Stimulated activated CD8-positive, alpha-beta memory T cell treated with anti-CD3 and anti-CD28 coated beads, Interleukin-7, amount 100 ng/mL, for 48 hours (primary cell): ENCODE measurements around the gene BBS4.
"Not testable (repeated sequence)": the region's sequence is repeated elsewhere in the genome, so short reads cannot be mapped to it uniquely, and the experiment has no call there.

Experiments used
- DNase-seq, 2 donors: peaks; one replicate each; pipeline ENCODE4 v3.0.0-alpha.2; 2020; ENCODE audit warnings: low read depth in 1 of 2; ENCODE audit errors: extremely low read depth in 1 of 2

The BBS4 gene

DNA sequence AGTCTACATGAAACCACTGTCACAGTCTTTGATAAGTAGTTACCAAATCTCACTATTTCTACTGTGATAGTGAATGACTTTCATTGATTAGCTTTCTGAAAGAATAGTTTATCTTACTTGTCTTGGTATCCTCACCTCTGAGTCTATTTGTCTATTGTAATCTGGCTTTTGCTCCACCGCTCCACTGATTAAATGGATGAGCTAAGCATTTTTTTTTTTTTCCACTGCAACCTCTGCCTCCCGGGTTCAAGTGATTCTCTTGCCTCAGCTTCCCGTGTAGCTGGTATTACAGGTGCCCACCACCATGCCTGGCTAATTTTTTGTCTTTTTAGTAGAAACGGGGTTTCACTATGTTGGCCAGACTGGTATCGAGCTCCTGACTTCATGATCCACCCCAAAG lies 12.9 kb downstream of the BBS4 start:
- no peak for DNase-seq

DNA sequence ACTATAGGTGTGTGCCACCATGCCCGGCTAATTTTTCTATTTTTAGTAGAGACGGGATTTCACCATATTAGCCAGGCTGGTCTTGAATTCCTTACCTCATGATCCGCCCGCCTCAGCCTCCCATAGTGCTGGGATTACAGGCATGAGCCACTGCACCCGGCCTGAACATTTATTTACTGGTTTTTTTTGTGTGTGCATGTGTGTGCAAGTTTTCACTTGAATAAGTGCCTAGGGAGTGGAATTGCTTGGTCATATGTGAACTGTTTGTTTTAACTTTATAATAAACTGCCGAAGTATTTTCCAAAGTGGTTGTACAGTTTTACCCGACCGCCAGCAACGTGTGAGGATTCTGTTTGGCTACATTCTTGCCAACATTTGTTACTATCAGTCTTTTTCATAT lies 14.1 kb downstream of the BBS4 start:
- DNase-seq = no peak

DNA sequence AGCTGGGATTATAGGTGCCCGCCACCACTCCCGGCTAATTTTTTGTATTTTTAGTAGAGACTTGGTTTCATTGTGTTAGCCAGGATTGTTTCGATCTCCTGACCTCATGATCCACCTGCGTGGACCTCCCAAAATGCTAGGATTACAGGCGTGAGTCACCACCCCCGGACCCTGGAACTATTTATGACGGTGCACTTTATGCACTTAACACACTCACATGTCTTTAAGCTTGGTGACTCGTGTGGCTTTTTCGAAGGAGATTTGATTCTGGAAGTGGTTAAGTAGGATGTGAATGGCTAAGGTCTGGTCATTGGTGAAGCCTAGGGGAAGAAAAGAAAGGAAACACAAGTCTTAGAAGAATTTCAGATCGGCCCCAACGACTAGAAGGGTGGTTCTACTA lies 20.3 kb downstream of the BBS4 start:
- no peak for DNase-seq

DNA sequence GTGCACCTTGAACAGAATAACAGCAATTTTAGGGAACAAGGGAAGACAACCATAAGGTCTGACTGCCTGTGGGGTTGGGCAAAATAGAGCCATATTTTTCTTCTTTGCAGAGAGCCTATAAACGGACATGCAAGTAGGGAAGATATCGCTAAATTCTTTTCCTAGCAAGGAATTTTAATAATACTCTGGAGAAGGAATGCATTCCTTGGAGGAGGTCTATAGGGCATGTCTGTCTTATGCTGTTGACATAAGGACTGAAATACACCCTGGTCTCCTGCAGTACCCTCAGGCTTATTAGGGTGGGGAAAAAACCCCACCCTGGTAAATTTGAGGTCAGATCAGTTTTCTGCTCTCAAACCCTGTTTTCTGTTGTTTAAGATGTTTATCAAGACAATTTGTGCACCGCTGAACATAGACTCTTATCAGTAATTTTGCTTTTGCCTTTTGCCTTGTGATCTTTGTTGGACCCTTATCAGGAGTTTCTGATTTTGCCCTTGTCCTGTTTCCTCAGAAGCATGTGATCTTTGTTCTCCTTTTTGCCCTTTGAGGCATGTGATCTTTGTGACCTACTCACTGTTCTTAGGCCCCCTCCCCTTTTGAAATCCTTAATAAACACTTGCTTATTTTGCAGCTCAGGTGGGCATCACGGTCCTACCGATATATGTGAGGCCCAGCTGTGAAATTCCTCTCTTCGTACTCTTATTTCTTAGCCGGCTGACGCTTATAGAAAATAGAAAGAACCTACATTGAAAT lies 22.7 kb downstream of the BBS4 start:
- DNase-seq = not testable (repeated sequence)

DNA sequence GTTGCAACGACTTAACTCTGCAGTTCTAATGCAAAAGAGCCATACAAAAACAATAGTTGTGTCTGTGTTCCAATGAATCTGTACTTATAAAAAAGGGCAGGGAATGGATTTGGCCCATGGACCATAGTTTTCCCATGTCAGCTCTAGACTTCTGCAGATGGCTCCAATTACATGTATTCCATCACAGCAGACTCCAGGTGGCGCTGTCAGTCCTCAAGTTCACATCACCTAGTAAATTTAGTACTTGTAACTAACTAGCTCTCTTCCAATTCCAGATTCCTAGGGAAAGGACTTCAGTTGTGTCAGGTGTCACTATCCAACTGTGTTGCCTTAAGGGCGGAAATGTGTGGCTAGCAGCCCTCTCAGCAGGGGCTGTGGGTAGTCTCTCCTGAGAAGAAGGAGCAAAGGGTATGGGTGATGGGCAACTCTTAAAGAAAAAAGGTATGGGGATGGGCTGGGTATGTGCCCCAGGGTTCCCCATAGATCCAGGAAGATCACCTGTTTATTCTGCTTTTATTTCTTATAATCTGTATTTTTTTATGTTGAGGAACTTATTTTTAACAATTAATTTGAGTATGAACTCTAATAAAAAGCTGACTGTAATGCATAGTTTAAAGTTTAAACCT lies 36.2 kb downstream of the BBS4 start:
- peak; percentile 1 to 40 for DNase-seq

DNA sequence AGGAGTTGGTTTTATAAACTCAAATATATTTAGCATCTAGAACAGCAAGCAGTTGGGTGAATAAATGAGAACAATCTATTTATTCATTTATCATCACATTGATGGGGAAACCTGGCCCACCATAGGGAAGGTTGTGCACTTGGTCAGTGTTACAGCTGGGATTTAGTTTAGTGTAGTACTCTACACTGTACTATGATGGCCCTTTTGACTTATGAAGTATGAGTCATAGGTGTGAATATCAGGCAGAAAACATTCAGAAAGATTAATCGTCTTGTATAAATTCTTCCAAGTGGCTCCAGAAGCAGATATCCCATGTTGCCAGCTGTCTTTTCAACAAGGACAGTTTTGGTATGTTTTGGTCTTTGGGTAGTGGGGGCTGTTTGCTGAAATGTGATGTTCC lies 38.0 kb downstream of the BBS4 start:
- DNase-seq = no peak

DNA sequence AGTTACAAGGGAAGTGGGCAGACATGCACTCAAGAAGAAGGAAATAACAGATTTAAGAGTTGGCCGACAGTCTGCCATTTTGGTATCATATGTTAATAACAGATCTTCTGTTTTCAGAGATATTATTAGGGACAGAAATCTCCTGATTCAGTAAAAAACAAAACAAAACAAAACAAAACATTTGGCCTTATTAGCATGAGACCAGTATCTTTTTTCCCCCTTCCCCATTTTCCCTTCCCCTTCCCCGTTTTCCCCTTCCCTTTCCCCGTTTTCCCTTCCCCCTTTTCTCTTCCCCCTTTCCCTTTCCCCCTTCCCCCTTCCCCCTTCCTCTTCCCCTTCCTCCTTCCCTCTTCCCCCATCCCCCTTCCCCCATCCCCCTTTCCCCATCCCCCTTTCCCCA lies 39.4 kb downstream of the BBS4 start:
- DNase-seq = no peak

DNA sequence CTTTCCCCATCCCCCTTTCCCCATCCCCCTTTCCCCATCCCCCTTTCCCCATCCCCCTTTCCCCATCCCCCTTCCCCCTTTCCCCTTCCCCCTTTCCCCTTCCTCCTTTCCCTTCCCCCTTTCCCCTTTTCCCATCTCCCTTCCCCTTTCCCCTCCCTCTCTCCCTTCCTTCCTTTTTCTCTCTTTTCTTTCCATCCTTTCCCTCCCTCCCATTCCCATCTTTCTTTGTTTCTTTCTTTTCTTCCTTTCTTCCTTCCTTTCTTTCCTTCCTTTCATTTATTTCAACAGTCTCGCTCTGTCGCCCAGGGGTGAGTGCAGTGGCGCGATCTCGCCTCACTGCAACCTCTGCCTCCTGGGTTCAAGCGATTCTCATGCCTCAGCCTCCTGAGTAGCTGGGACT lies 39.8 kb downstream of the BBS4 start:
- DNase-seq = not testable (repeated sequence)

DNA sequence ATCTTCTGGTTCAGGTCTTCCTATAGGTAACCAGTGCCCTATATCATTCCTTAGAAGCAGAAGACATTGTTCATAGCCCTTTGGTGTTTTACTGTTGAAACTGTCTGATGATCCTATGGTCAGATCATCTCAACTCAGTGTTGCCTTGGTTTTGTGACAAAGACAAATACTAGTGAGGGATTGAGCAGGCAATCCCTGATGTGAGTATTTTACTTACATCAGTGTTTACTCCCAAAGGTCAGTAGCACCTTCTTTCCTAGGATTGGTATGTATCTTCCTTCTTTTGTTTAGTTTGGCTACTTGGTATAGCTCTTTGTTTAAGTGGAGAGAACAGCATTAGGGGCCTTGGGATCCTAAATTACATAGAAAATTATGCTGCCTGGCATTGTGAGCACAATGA lies 41.1 kb downstream of the BBS4 start:
- DNase-seq = no peak

DNA sequence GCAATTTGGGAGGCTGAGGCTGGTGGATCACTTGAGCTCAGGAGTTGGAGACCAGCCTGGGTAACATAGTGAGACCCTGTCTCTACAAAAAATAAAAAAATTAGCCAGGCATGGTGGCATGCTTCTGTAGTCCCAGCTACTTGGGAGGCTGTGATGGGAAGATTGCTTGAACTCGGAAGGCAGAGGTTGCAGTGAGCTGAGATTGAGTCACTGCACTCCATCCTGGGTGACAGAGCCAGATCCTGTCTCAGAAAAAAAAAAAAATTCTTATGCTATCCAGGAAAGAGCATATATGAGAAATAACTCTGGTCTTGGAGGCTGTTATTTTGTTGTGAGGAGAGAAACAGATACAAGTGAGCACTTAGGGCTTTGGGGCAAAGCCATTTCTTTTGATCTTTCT lies 42.2 kb downstream of the BBS4 start:
- DNase-seq = not testable (repeated sequence)

DNA sequence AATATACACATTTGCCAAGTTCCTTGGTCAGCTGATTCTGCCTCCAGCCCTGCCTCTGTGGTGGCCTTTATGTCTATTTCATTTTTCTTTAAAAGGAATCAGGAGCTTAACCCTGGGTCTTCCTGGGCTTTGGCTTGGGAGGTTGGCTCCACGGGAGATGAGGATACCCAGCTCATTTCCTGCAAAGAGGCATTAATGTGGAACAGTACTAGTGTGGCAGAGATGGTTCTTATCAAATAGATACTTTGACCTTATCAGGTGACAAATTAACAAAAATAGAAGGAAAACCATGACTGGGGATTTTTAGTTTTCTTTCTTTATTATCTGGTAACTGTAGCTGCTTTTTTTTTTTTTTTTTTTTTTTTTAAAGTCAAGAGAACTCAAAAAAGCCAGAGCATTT lies 42.8 kb downstream of the BBS4 start:
- no peak for DNase-seq

DNA sequence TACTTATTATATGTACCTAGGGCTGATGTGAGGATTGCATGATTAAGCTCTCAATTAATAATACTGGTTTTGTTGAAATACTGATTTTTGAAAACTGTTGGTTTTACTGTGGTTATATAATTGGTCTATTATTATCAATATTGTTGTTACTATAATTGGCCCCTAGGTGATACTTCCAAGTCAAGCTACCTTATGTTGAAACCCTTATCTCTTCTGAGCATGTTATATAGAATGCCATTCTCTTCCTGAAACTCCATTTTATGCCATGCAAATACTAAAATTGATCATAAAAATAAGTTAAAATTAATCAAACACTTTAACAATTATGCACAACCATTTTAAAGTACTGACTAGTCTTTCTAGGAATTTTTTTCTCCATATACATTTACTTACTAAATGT lies 46.1 kb downstream of the BBS4 start:
- no peak for DNase-seq

DNA sequence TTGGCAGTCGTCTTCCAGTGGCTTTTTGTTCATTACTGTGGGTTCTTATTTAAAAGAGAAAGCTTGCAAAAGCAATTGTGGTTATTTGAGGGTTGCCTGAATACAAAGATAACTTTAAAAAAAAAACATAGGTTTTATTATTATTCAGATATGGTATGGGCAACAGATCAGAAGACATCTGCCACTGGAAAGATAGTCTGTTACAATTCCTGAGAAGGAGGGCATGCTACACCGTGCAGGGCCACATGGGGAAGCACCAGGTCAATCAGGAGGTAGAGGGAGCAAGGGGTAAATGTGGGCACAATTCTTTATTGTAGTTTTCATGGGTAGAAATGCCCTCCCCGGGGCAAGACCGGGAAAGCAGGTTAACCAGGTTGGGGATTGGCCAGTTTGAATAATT lies 46.5 kb downstream of the BBS4 start:
- DNase-seq = no peak

DNA sequence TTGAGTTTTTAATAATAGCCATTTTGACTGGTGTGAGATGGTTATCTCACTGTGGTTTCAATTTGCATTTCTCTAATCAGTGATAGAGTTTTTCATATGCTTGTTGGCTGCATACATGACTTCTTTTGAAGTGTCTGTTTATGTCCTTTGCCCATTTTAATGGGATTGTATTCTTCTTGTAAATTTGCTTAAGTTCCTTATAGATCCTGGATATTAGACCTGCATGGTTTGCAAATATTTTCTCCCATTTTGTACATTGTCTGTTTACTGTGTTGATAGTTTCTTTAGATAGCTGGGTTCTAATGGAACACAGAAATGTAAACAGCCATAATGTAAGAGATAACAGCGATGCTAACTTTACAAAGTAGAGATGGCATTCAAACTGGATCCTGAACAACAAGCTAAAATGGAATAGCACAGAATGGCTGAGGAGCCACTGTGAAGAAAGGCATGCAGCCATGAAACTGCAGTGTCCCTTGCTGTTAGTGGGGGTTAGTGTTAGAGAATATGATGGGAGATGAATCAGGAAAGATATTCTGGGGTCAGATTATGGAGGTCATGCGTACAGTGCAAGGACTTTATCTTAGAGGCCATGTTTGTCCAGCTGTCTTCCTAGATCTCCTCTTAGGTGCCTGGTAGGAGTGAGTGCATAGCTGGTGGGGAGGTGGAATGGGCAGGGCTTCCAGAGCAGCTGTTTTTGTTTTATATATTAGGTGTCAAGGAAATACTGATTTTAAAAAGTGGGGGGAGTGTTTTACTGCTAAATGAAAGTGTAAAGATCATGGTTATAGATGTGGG lies 48.1 kb downstream of the BBS4 start:
- DNase-seq = no peak

DNA sequence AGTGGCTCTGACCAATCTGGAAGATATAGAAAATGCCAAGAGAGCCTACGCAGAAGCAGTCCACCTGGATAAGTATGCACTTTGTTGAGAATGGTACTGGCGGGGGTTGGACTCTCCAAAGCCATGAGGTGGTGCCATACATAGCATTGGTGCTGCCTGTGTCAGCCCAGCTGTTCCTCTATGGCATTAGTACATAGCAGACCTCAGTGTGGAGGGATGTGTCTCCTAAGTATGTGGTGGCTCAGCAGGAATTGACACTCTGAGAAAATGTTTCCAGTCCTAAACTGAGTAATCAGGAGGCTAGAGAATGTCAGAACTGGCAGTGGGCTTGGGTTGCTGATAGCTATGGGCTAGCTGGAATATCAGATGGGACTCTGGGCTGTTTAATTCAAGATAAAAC lies 49.1 kb downstream of the BBS4 start:
- no peak for DNase-seq

DNA sequence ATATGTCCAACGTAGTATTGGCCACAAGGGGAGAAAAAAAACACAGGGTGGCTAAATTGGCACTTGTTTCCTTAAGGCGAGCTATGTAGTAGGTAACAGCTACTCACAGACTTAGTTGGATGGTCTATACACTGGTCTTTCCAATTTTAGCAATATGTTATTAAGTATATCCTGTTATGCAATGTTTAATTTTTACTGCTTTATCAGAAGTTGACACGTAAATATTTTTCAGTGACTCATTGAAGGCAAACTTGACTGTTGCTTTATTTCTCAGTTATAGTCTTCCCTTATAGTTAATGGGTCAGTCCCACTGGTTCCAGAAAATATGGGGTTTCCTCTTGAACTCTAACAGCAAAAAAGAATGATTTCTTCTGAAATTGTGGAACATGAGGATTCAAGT lies 51.1 kb downstream of the BBS4 start:
- no peak for DNase-seq

DNA sequence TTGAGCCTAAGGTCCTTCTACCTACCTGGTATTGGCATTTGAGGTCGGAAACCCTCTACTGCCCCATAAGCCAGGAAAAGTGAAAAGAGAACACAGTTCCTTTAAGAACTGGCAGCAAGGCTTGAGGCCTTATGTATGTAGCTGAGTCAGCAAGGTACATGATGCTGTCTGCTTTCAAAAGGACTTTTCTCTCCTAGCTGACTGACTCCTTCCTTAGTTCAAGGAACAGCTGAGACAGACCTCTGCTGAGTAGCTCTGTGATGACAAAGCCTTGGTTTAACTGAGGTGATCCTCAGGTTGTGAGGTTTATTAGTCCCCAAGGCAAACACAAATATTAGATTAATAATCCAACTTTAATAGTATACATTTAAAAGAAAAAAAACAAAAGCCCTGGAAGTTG lies 51.7 kb downstream of the BBS4 start:
- no peak for DNase-seq

DNA sequence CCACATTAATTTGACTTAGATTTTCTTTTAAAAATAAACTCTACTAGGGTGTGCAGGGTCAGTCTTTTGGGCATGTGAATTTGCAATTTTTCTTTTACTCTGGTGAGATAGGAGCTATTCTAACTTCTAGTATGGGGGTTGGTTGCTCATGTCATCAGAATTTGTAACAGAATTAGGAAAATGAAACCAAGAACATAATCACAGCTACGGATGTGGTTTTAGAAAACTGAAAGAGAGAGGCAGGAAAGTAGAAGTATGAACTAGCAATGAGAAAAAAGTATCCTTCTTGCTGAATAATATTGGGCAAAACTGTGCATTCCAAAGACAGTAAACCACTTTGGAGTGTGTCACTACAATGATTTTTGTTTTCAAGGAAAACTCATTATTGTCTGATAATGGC lies 54.2 kb downstream of the BBS4 start:
- DNase-seq = no peak

DNA sequence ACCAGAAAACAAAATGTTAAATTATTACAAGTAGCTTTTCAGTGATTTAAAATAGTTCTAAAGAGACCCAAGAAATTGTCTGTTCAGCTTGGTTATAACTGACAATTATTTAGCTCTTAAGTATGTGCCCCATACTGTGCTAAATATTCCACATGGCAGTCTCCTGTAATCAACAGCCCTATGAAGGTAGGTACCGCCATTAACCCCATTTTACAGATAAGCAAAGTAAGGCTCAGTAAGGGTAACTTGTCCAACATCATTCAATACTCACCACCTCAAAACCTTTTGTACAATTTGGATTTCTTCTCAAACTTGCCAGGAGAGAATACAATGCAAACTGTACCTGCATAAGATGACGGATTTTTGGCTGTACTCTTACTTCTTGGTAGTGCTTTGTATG lies 63.7 kb downstream of the BBS4 start:
- DNase-seq = no peak

DNA sequence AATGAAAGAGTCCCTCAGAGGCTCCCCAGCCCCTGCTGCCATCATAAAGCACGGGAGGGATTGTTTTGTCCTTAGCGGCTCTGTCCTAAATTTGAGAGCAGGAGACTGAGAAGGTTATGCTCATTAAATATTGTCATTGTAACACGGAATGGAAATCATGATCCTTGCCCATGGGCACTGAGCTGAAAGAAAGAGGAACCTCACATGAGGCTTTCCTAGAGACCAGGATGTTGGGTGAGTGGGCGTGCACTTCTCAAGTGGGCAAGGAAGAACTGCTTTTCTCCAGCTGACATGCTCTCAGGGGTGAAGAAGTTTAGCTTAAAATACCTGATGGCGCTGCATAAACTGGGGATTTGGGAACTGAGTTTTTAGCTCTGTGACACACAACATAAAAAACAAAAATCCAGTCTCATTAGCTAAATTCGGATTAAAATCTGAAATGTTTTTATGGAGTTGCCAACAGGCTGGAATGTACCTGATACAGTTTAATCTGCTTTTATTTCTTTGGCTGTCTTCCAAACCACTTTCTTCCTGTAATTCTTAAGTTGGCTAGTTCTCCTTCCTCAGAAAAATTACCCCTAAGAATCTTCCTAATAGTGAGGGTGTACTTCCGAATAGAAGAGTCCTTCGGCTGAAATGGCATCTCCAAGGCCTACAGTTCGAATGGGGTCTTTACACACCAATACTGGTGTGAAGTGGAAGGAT lies 65.9 kb downstream of the BBS4 start:
- no peak for DNase-seq

DNA sequence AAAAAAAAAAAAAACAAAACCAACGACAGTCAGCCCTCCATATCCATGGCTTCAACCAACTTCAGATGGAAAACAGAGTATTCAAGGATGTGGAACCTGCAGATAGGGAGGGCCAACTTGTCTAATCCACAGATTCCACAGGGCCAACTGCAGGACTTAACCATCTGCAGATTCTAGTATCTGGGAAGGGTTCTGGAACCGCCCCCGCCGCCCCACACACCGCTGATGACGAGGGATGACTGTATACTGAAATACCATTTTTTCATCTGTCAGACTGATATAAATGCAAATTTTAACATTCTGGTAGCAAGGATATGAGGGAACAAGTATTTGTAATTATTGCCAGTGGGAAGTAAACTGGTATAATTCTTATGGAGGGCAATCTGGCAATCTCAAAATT lies 68.1 kb downstream of the BBS4 start:
- DNase-seq = no peak
